Pancreas (tissue), 10 donors: ENCODE measurements around the gene ADAM15. TPM values are rescaled to one million over a fixed set of nuclear protein-coding genes. Genes with fewer than 3 reads are reported as not detected.

Experiments
- ATAC-seq, 4 donors: fragments of 200-7000 bp; cut with Tn5 transposase; one replicate each; pipeline versions ENCODE4 v1.8.0 to v1.9.1; 2020; ENCODE audit warnings: mild to moderate bottlenecking in 4 of 4, moderate library complexity in 4 of 4
- DNase-seq, 6 donors: peaks; one replicate each; pipeline ENCODE4 v3.0.0-alpha.2; 2020
- FAIRE-seq: peaks from 2 replicates; lab custom pipeline; 2012; peaks lifted over from hg19 to GRCh38; lab: Jason Lieb, UNC
- H3K27ac ChIP-seq, 4 donors: fragments of 200-600 bp; sonication (generic); 1 replicate in 3 of 4; 2 replicates in 1 of 4; pipeline versions ENCODE4 v1.5.0 to v1.8.0; 2020
- H3K27me3 ChIP-seq, 4 donors: fragments of 200-600 bp; one replicate each; pipeline ENCODE4 v1.8.0; 2021
- H3K36me3 ChIP-seq, 3 donors: fragments of 200-600 bp; sonication (generic) in 1 of 3; one replicate each; pipeline versions ENCODE4 v1.5.0 to v1.8.0; 2020 to 2021
- H3K4me1 ChIP-seq, 3 donors: fragments of 200-600 bp; one replicate each; pipeline ENCODE4 v1.8.0; 2021
- H3K4me3 ChIP-seq, 4 donors: fragments of 200-600 bp; sonication (generic) in 2 of 4; one replicate each; pipeline versions ENCODE4 v1.5.0 to v1.8.0; 2020 to 2021
- H3K9me3 ChIP-seq, 4 donors: fragments of 200-600 bp; one replicate each; pipeline ENCODE4 v1.8.0; 2021
- whole genome bisulfite sequencing, 2 donors: extraction: QIAGEN DNeasy Blood & Tissue Kit; methylation state at CpG; one replicate each; pipeline ENCODE4 v1.1.7; 2013; 5-methylcytosine and 5-hydroxymethylcytosine counted together
- intact Hi-C, 3 donors: fragments of 100-400 bp; cut with DNase I; formaldehyde crosslinking; loops; one replicate each; pipeline versions ENCODE4 v1.11.1 to v1.14.2; 2022
- polyA plus RNA-seq, 2 donors: library from polyadenylated mRNA; stranded (reverse); fragments of 200-250 nt; gene quantifications; one replicate each; pipeline ENCODE4 v1.2.3, GENCODE V29; 2013
- total RNA-seq, 6 donors: library from RNA; stranded (reverse); fragmentation: NEBNext Ultra II Directional in 4 of 6; extraction: Animal tissue kit (Norgen Biotek cat#: 25700) in 4 of 6; gene quantifications; one replicate each; pipeline versions ENCODE4 v1.2.1 to v1.2.4, GENCODE V29; 2021 to 2023
- TF ChIP-seq, protein P1 (sequence below), 4 donors: fragments of 200-600 bp; sonication (generic) in 3 of 4; IDR thresholded peaks; one replicate each; pipeline versions ENCODE4 v1.5.0 to v1.8.0; 2021; ENCODE audit warnings: antibody characterized with exemption in 4 of 4
- donor health status: healthy with polysubstance abuse.
- donor health status: DM: no; HTN: no; CAD: no; lungs with moderate emphysema.
- donor health status: DM: no; HTN: no; CAD: no.
- donor health status: control.
- donor health status: control.
- donor health status: Bipolar disorder and iron deficiency.
- donor health status: DM: yes; HTN: yes; CAD: no.
- donor health status: DM: no; HTN: no; CAD: no.
- donor health status: DM: no; HTN: no; CAD: no.
- donor health status: DM: yes; HTN: yes; CAD: no.

Gene ADAM15
- total and polyA plus RNA-seq, 8 donors, result 23.7 to 125 (median 35.2) TPM

DNA sequence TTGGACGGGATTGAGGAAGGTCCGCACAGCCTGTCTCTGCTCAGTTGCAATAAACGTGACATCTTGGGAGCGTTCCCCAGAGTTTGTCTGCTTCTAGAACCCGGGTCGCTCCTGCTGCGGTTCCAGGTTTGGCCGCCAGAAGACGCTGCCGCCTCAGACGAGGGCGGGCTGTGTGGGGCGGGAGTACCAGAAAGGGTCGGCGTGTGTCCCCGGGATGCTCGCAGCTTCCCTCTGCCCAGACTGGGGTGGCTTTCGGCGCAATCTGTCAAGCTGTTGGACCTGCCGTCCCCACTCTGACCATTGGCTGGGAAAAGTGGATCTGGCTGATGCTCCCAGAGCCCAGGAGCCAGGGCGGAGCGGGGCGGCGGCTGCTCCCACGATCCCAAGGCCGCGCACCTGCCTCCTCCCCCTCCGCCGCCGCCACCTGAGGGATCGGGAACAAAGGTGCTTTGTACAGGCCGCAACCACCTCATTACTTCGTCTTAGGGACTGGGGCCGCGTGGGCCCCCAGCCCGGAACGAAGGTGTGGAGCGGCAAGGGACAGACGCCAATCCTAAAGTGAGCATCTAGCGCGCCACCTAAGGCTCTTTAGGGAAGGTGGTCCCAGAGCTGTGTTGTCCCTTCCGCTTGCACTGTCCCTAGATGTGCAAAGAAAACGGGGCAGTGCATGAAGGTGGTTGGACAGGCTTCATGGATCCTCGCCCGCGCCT lies 11.7 kb downstream of the ADAM15 start:
- intact Hi-C loops, result no loop called here
- Histone ChIP-seq H3K4me3 (peak overlapping the region; percentile 64 to 92 (median 80)), H3K9me3 (no peaks in the 10 kb centered on the region), H3K4me1 (peaks cover 19 to 23% (median 20%) of the 10 kb centered on the region in 3 donors), H3K27me3 (no peaks in the 10 kb centered on the region), H3K36me3 (peaks cover 0 to 5% (median 0%) of the 10 kb centered on the region in 3 donors), H3K27ac (peak overlapping the region in 2 of 4 donors; percentile 77)
- WGBS, 2 donors, result 1 to 2% methylated on average over 38 to 46 of the region's 46 CpGs
- TF ChIP-seq, protein P1, sequence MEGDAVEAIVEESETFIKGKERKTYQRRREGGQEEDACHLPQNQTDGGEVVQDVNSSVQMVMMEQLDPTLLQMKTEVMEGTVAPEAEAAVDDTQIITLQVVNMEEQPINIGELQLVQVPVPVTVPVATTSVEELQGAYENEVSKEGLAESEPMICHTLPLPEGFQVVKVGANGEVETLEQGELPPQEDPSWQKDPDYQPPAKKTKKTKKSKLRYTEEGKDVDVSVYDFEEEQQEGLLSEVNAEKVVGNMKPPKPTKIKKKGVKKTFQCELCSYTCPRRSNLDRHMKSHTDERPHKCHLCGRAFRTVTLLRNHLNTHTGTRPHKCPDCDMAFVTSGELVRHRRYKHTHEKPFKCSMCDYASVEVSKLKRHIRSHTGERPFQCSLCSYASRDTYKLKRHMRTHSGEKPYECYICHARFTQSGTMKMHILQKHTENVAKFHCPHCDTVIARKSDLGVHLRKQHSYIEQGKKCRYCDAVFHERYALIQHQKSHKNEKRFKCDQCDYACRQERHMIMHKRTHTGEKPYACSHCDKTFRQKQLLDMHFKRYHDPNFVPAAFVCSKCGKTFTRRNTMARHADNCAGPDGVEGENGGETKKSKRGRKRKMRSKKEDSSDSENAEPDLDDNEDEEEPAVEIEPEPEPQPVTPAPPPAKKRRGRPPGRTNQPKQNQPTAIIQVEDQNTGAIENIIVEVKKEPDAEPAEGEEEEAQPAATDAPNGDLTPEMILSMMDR (IDR thresholded peaks at IDR 0.05), result peak; percentile 63 to 71 (median 68)
- DNase-seq (peak in 5 of 6 donors; percentile 71 to 91 (median 76)), ATAC-seq (peak; percentile 64 to 75 (median 69)), FAIRE-seq (no peak)

DNA sequence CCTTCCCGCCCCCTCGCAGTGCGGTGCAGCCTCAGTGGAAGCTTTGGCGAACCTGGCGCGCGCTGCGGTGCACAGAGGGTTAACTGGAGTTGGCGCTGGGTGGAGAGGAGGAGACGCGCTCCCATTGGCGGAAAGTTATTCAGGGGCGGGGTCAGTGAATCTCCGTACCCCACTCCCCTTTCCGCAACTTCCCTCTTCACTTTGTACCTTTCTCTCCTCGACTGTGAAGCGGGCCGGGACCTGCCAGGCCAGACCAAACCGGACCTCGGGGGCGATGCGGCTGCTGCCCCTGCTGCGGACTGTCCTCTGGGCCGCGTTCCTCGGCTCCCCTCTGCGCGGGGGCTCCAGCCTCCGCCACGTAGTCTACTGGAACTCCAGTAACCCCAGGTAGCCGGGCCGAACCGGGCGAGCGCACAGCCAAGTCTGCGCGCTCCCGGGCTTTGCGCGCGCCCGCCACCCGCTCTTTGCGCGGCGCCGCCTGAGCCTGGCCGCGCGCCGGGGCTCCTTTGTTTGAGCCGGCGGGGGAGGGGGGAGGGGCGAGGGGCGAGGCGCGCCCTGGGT lies 12.5 kb downstream of the ADAM15 start, which contains the start of gene EFNA4:
TSS of gene EFNA4 (plus strand) at position 191 of the 561 bp plus-strand sequence. CDS start at position 275, 84 bp downstream.
- no peak for FAIRE-seq
- DNase-seq, result peak; percentile 82 to 90 (median 84)
- Histone ChIP-seq H3K36me3 (no peaks in the 10 kb centered on the region), H3K4me3 (peak within 1 kb of the TSS; percentile 64 to 92 (median 80)), H3K4me1 (peaks cover 19 to 23% (median 20%) of the 10 kb centered on the region in 3 donors), H3K9me3 (no peaks in the 10 kb centered on the region), H3K27me3 (no peaks in the 10 kb centered on the region), H3K27ac (peak within 1 kb of the TSS; percentile 33 to 77 (median 62))
- 0 to 1% methylated on average over 32 to 57 of the region's 57 CpGs for WGBS, 2 donors
- ATAC-seq, result peak; percentile 87 to 93 (median 92)
- intact Hi-C loops, result no loop called here
- TF ChIP-seq, protein P1 (IDR thresholded peaks at IDR 0.05), result no peak

DNA sequence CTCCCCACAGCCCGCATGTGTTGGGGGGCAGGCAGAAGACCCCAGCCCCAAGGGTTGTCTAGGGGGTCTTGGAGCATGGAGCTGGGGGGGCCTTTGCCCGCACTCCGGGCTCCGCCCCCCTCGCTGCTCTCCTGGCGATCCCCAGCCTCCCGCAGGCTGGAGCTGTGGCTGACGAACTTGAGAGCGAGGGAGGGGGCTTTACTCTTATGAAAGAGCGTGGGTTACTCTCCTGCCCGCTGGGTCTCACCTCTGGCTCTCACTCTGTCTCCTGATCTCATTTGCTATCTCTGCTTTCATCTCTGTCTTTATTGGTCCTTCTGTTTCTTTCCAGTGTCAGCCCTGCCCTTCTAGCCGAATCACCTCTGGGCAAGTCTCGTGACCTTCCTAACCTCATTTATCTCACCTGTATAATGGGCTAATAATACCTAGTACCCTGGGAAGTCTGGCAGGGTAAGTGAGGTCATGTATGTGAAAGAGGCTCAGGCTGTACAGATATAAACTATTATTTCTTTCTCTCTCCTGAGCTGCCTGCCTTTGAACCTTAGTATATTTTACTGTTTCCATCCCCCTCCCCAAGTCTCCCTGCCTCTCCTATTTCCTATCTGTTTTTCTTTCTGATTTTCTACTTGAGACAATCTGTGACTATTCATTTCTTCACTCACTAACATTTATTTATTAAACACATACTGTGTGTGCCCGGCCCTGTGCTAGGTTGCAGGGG lies 13.2 kb downstream of the ADAM15 start:
- 5 to 6% methylated on average over 13 to 14 of the region's 14 CpGs for WGBS, 2 donors
- no peak for FAIRE-seq
- no peaks in the 10 kb centered on the region for H3K36me3 ChIP-seq
- peak overlapping the region in 3 of 4 donors; percentile 33 to 77 (median 77) for H3K27ac ChIP-seq
- H3K4me1 ChIP-seq, result peaks cover 19 to 23% (median 20%) of the 10 kb centered on the region in 3 donors
- peak; percentile 4 to 20 (median 11) for ATAC-seq
- H3K4me3 ChIP-seq, result peak overlapping the region; percentile 64 to 92 (median 80)
- H3K9me3 ChIP-seq, result no peaks in the 10 kb centered on the region
- intact Hi-C loops, result no loop called here
- H3K27me3 ChIP-seq, result no peaks in the 10 kb centered on the region
- TF ChIP-seq, protein P1 (IDR thresholded peaks at IDR 0.05), result no peak
- peak in 2 of 6 donors; percentile 32 to 53 for DNase-seq

DNA sequence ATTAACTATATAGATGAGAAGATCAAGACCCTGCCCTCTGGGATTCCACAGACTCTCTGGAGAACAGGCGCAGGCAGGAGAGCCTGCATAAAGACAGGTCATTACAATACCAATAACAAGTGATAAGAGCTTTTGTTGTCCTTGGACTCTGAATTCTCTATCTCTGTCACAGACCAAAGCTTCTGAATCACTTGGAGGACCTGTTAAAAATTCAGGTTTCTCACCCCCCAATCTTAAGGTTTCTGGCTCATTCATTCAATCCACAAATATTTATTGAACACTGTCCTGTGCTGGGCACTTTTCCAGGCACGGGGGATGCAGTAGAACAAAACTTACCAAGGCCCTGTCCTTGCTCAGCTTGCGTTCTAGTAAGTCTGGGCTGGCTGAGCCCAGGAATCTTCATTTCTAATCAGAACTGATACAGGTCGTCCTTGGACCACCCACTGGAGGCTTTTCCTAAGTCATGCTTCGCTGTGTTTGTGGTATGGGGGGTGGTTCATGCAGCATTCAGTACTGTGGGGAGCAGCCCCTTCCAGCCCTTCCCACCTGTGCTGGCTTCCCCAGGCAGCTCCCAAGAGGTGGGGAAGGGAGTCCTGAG lies 13.8 kb downstream of the ADAM15 start:
- Histone ChIP-seq H3K4me1 (peaks cover 19 to 23% (median 20%) of the 10 kb centered on the region in 3 donors), H3K36me3 (no peaks in the 10 kb centered on the region), H3K27ac (no peak overlapping the region), H3K4me3 (no peak overlapping the region), H3K27me3 (no peaks in the 10 kb centered on the region), H3K9me3 (no peaks in the 10 kb centered on the region)
- no peak for DNase-seq
- ATAC-seq, result no peak
- no peak for FAIRE-seq
- TF ChIP-seq, protein P1 (IDR thresholded peaks at IDR 0.05), result no peak
- intact Hi-C loops, result no loop called here
- 35 to 50% methylated on average over 5 of the region's 5 CpGs for WGBS, 2 donors
